HG03045 (cell line): ENCODE measurements around the gene UBXN1.
A peak's percentile ranks its signal among the peaks of the same experiment; 100 is the strongest.

Experiments
- ATAC-seq: cut with Tn5 transposase; IDR thresholded peaks from one replicate; pipeline ENCODE4 v1.9.1; 2021; ENCODE audit warnings: mild to moderate bottlenecking, moderate library complexity; ENCODE audit not compliant: unreplicated experiment

The UBXN1 gene

GRCh38 chr11:62647609-62648005, 31.3 kb downstream of the UBXN1 start:
- ATAC-seq = no peak

- ATAC-seq = no peak
These were observed 31.9 kb downstream of the UBXN1 start for GRCh38 chr11:62646825-62647608.

GRCh38 chr11:62645946-62646824, 32.7 kb downstream of the UBXN1 start, which contains the start of gene GANAB:
TSS of gene GANAB (minus strand) at chr11:62646613. CDS start at chr11:62646599, 14 bp downstream.
- ATAC-seq = peak; percentile 91

- ATAC-seq = no peak
These were observed 33.3 kb downstream of the UBXN1 start for GRCh38 chr11:62645671-62645945.

GRCh38 chr11:62644220-62644619, 34.7 kb downstream of the UBXN1 start:
- no peak for ATAC-seq

GRCh38 chr11:62632492-62632891, 46.4 kb downstream of the UBXN1 start:
- ATAC-seq = no peak

GRCh38 chr11:62627713-62628112, 51.2 kb downstream of the UBXN1 start:
- no peak for ATAC-seq
